Mesenchymal stem cell (in vitro differentiated cells and primary cell): ENCODE measurements around the gene CEP192.
"Not testable (repeated sequence)": the region's sequence is repeated elsewhere in the genome, so short reads cannot be mapped to it uniquely, and the experiment has no call there.

Experiments
- DNase-seq: peaks from one replicate; pipeline ENCODE4 v3.0.0-alpha.2; 2013
- H2AFZ ChIP-seq: one replicate; pipeline ENCODE4 v1.6.1; 2013; ENCODE audit warnings: low read depth, mild to moderate bottlenecking, control low read depth, inconsistent platforms, low read length, moderate library complexity
- H2AK5ac ChIP-seq: 2 replicates; pipeline ENCODE4 v1.6.1; 2013; ENCODE audit warnings: low read length, moderate library complexity, mild to moderate bottlenecking, inconsistent platforms; ENCODE audit not compliant: severe bottlenecking
- H2BK120ac ChIP-seq: one replicate; pipeline ENCODE4 v1.6.1; 2013; ENCODE audit warnings: low read depth, mild to moderate bottlenecking, inconsistent platforms, low read length, moderate library complexity
- H2BK12ac ChIP-seq, 2 experiments: one replicate each; pipeline ENCODE4 v1.6.1; 2013; ENCODE audit warnings: inconsistent platforms in 2 of 2, low read length in 2 of 2, mild to moderate bottlenecking in 2 of 2, moderate library complexity in 2 of 2, control low read depth in 1 of 2
- H2BK15ac ChIP-seq: one replicate; pipeline ENCODE4 v1.6.1; 2013; ENCODE audit warnings: mild to moderate bottlenecking, low read depth, inconsistent platforms; ENCODE audit not compliant: poor library complexity, severe bottlenecking
- H2BK5ac ChIP-seq: 2 replicates; pipeline ENCODE4 v1.6.1; 2013; ENCODE audit warnings: low read depth, mild to moderate bottlenecking, low read length, control low read depth, inconsistent platforms; ENCODE audit not compliant: poor library complexity, severe bottlenecking
- H3K14ac ChIP-seq, 2 experiments: one replicate each; pipeline ENCODE4 v1.6.1; 2013; ENCODE audit warnings: inconsistent platforms in 2 of 2, low read length in 2 of 2, control low read depth in 1 of 2, mild to moderate bottlenecking in 1 of 2, moderate library complexity in 1 of 2
- H3K18ac ChIP-seq, 2 experiments: one replicate each; pipeline ENCODE4 v1.6.1; 2013; ENCODE audit warnings: inconsistent platforms in 2 of 2, low read length in 2 of 2, control low read depth in 1 of 2, low read depth in 1 of 2, mild to moderate bottlenecking in 1 of 2
- H3K23ac ChIP-seq, 2 experiments: one replicate each; pipeline ENCODE4 v1.6.1; 2013; ENCODE audit warnings: inconsistent platforms in 2 of 2, low read length in 2 of 2, mild to moderate bottlenecking in 2 of 2, moderate library complexity in 2 of 2, control low read depth in 1 of 2
- H3K27ac ChIP-seq: 2 replicates; pipeline ENCODE4 v1.5.1; 2013; ENCODE audit warnings: mild to moderate bottlenecking, moderate library complexity, low read length, control low read depth, inconsistent platforms; ENCODE audit not compliant: poor library complexity, severe bottlenecking
- H3K27me3 ChIP-seq, 2 experiments: 2 replicates each; pipeline versions ENCODE4 v1.6.1 to v1.7.0; 2013; ENCODE audit warnings: low read length in 2 of 2, mild to moderate bottlenecking in 2 of 2, moderate library complexity in 2 of 2, control low read depth in 1 of 2, inconsistent platforms in 1 of 2; ENCODE audit not compliant: control insufficient read depth in 1 of 2, insufficient read depth in 1 of 2
- H3K36me3 ChIP-seq, 2 experiments: 2 replicates each; pipeline versions ENCODE4 v1.6.1 to v1.7.0; 2013; ENCODE audit warnings: low read length in 2 of 2, control low read depth in 1 of 2, inconsistent platforms in 1 of 2, low read depth in 1 of 2, mild to moderate bottlenecking in 1 of 2; ENCODE audit not compliant: insufficient read depth in 2 of 2, control insufficient read depth in 1 of 2
- H3K4ac ChIP-seq, 2 experiments: one replicate each; pipeline ENCODE4 v1.6.1; 2013; ENCODE audit warnings: inconsistent platforms in 2 of 2, low read length in 2 of 2, mild to moderate bottlenecking in 2 of 2, moderate library complexity in 2 of 2, control low read depth in 1 of 2, low read depth in 1 of 2
- H3K4me1 ChIP-seq: 2 replicates; pipeline ENCODE4 v1.6.1; 2013; ENCODE audit warnings: low read depth, low read length, control low read depth; ENCODE audit not compliant: control insufficient read depth, insufficient read depth
- H3K4me2 ChIP-seq: 2 replicates; pipeline ENCODE4 v1.6.1; 2013; ENCODE audit warnings: low read length, mild to moderate bottlenecking, inconsistent platforms; ENCODE audit not compliant: poor library complexity, severe bottlenecking
- H3K4me3 ChIP-seq, 2 experiments: 2 replicates each; pipeline versions ENCODE4 v1.5.1 to v1.7.0; 2013; ENCODE audit warnings: low read length in 2 of 2, mild to moderate bottlenecking in 2 of 2, control low read depth in 1 of 2, low read depth in 1 of 2; ENCODE audit not compliant: insufficient read depth in 1 of 2
- H3K79me1 ChIP-seq: replicated peaks from 2 replicates; pipeline ENCODE4 v1.6.1; 2013; ENCODE audit warnings: mild to moderate bottlenecking, control low read depth, low read length, inconsistent platforms; ENCODE audit not compliant: poor library complexity, severe bottlenecking
- H3K9ac ChIP-seq: 2 replicates; pipeline ENCODE4 v1.7.0; 2013; ENCODE audit warnings: mild to moderate bottlenecking, low read length, moderate library complexity
- H3K9me3 ChIP-seq: 2 replicates; pipeline ENCODE4 v1.7.0; 2013; ENCODE audit warnings: mild to moderate bottlenecking, low read length; ENCODE audit not compliant: control insufficient read depth
- H4K8ac ChIP-seq: one replicate; pipeline ENCODE4 v1.6.1; 2013; ENCODE audit warnings: inconsistent platforms, mild to moderate bottlenecking, low read length, moderate library complexity
- H4K91ac ChIP-seq: one replicate; pipeline ENCODE4 v1.6.1; 2013; ENCODE audit warnings: mild to moderate bottlenecking, low read length, inconsistent platforms
- WGBS: methylation state at CpG from one replicate; pipeline ENCODE4 v1.1.7; 2013; ENCODE audit warnings: mixed read lengths; 5-methylcytosine and 5-hydroxymethylcytosine counted together

Gene CEP192

DNA sequence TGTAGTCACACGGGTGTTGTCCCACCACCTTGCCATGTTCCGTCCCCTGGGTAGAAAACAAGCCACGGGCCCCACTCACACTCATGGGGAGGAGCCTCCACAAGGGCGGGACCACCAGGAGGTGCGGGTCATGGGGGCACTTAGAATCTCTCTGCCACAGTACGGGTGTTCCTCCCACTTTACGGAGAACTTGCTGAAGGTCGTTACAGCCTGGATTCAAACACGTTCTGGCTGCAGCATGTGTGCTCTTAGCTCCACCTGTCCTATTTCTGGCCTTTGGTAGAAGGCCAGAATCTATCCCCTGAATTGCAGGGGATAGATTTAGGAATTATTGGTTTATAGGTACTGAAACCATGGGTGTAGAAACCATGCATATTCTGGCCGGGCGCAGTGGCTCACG lies 14.9 kb upstream of the CEP192 start:
- no peak overlapping the region for H2AFZ ChIP-seq
- H3K4me2 ChIP-seq = no peak overlapping the region
- no peak for DNase-seq
- H2BK120ac ChIP-seq = no peak overlapping the region
- no peak overlapping the region for H4K8ac ChIP-seq
- no peaks in the 10 kb centered on the region for H3K9me3 ChIP-seq
- WGBS = 88% methylated on average over 12 of the region's 12 CpGs
- no peak overlapping the region for H3K14ac ChIP-seq
- no peak overlapping the region for H3K9ac ChIP-seq
- no peak overlapping the region for H2BK5ac ChIP-seq
- H3K36me3 ChIP-seq = peaks cover 21 to 51% of the 10 kb centered on the region in 2 experiments
- H3K4ac ChIP-seq = peak overlapping the region in 1 of 2 experiments; percentile 10
- no peak overlapping the region for H2AK5ac ChIP-seq
- H3K18ac ChIP-seq = peak overlapping the region in 1 of 2 experiments; percentile 38
- H4K91ac ChIP-seq = no peak overlapping the region
- peaks cover 27% of the 10 kb centered on the region for H3K79me1 ChIP-seq
- no peak overlapping the region for H3K4me3 ChIP-seq
- no peak overlapping the region for H2BK12ac ChIP-seq
- H3K4me1 ChIP-seq = no peaks in the 10 kb centered on the region
- H3K23ac ChIP-seq = no peak overlapping the region
- no peak overlapping the region for H2BK15ac ChIP-seq
- H3K27ac ChIP-seq = no peak overlapping the region
- H3K27me3 ChIP-seq = no peaks in the 10 kb centered on the region

DNA sequence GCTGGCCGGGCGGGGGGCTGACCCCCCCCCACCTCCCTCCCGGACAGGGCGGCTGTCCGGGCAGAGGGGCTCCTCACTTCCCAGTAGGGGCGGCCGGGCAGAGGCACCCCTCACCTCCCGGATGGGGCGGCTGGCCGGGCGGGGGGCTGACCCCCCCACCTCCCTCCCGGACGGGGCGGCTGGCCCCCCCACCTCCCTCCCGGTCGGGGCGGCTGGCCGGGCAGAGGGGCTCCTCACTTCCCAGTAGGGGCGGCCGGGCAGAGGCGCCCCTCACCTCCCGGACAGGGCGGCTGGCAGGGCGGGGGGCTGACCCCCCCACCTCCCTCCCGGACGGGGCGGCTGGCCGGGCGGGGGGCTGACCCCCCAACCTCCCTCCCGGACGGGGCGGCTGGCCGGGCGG lies 11.1 kb upstream of the CEP192 start:
- not testable (repeated sequence) for H3K4me3 ChIP-seq, H2BK120ac ChIP-seq, H3K4me2 ChIP-seq, H3K14ac ChIP-seq, H3K27ac ChIP-seq, H3K4ac ChIP-seq, H3K9me3 ChIP-seq, H2AFZ ChIP-seq, H2AK5ac ChIP-seq, H3K18ac ChIP-seq, H3K23ac ChIP-seq, H4K8ac ChIP-seq, DNase-seq, H2BK5ac ChIP-seq, H3K27me3 ChIP-seq, H2BK15ac ChIP-seq, H2BK12ac ChIP-seq, H3K9ac ChIP-seq, H4K91ac ChIP-seq, H3K4me1 ChIP-seq
- H3K36me3 ChIP-seq = peaks cover 13 to 47% of the 10 kb centered on the region in 2 experiments
- H3K79me1 ChIP-seq = peaks cover 17% of the 10 kb centered on the region
- no CpG with 5 or more reads among the region's 34 CpGs for WGBS

DNA sequence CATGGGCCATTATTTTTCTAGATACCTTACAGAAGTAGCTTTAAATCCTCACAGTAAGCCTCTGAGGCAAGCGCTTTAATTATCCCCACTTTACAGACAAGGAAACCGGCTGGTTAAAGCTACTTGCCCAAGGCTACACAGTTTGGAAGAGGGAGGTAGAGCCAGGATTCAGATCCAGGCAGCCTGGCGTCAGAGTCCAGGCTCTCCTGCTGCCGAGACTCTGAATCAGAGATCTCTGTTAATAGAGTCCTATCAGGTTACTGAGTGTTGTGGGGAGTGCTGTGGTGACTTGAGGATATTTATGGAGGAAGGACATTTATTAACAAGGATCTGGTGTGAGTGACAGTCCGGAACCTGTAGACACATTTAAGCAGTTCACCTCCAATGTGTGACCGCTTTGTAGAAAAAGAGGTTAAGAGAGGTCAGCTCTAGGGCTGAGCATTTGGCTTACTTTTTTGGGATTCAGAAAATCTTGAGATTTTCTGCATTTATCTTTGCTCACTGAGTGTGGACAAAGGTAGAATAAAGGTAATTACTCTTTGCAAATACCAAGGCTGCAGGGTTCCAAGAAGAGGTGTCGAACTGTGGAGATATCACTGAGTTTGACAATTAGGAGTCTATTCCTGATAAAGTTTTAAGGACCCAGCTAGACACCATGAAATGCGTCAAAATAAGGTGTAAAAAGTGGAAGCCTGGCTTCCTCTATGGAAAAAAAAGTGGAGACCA lies 1.6 kb upstream of the CEP192 start:
- WGBS = 96% methylated on average over 7 of the region's 8 CpGs

DNA sequence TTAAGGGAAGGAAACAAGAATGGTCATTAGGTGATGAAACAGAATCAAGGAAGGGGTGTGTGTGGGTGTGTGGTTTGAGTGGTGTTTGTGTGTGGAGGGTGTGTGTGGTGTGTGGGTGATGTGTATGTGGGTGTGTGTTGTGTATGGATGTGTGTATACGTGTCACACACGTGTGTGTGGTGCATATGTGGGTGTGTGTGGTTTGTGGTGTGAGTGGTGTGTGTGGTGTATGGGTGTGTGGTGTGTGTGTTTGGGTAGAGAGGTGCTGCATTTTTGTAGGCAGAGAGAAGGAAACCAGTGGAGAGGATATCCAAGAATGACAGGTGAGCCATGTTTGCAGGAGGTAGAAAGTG lies 1.1 kb upstream of the CEP192 start:
- H3K4me2 ChIP-seq = peak overlapping the region; percentile 83
- peak overlapping the region; percentile 96 for H3K9ac ChIP-seq
- no peak overlapping the region for H2BK12ac ChIP-seq
- no peak overlapping the region for H2BK120ac ChIP-seq
- H2AFZ ChIP-seq = no peak overlapping the region
- H3K27ac ChIP-seq = no peak overlapping the region
- peaks cover 0 to 14% of the 10 kb centered on the region in 2 experiments for H3K36me3 ChIP-seq
- no peaks in the 10 kb centered on the region for H3K27me3 ChIP-seq
- no peak overlapping the region for H3K18ac ChIP-seq
- 100% methylated on average over 2 of the region's 2 CpGs for WGBS
- DNase-seq = peak; percentile 1
- no peak overlapping the region for H2BK5ac ChIP-seq
- peak overlapping the region in 1 of 2 experiments; percentile 61 for H3K4ac ChIP-seq
- peak overlapping the region in 1 of 2 experiments; percentile 95 for H3K4me3 ChIP-seq
- no peak overlapping the region for H3K14ac ChIP-seq
- peak overlapping the region; percentile 72 for H4K91ac ChIP-seq
- H3K79me1 ChIP-seq = peaks cover 2% of the 10 kb centered on the region
- peak overlapping the region; percentile 96 for H4K8ac ChIP-seq
- no peak overlapping the region for H2BK15ac ChIP-seq
- H3K23ac ChIP-seq = no peak overlapping the region
- no peaks in the 10 kb centered on the region for H3K9me3 ChIP-seq
- no peak overlapping the region for H2AK5ac ChIP-seq
- H3K4me1 ChIP-seq = peaks cover 9% of the 10 kb centered on the region

More for the DNA sequence above, 1.6 kb upstream of the CEP192 start:
- Histone ChIP-seq H2AFZ (no peak overlapping the region), H3K79me1 (peaks cover 3% of the 10 kb centered on the region), H3K14ac (no peak overlapping the region), H2BK120ac (no peak overlapping the region), H2BK5ac (no peak overlapping the region), H3K9ac (no peak overlapping the region), H2BK15ac (no peak overlapping the region), H2BK12ac (no peak overlapping the region), H3K27ac (no peak overlapping the region), H3K23ac (no peak overlapping the region), H3K4me1 (peaks cover 9% of the 10 kb centered on the region), H2AK5ac (no peak overlapping the region), H3K27me3 (no peaks in the 10 kb centered on the region), H3K4me2 (no peak overlapping the region), H3K18ac (no peak overlapping the region), H3K4me3 (peak overlapping the region in 1 of 2 experiments; percentile 95), H4K91ac (no peak overlapping the region), H3K9me3 (no peaks in the 10 kb centered on the region), H3K36me3 (peaks cover 0 to 17% of the 10 kb centered on the region in 2 experiments), H3K4ac (no peak overlapping the region), H4K8ac (no peak overlapping the region)
- no peak for DNase-seq
